Thyroid gland (tissue), 4 donors: Measurements from ENCODE around the gene IFI16.
"Not testable (repeated sequence)": the region's sequence is repeated elsewhere in the genome, so short reads cannot be mapped to it uniquely, and the experiment has no call there.

Experiments used
- CTCF ChIP-seq, 6 experiments: fragments of 200-600 bp in 3 of 6; fragments of 450-650 bp in 3 of 6; sonication (generic) in 3 of 6; IDR thresholded peaks; one replicate each; pipeline ENCODE4 v1.5.1; 2016 to 2019; ENCODE audit warnings: antibody characterized with exemption in 6 of 6, mild to moderate bottlenecking in 2 of 6, inconsistent platforms in 1 of 6, moderate library complexity in 1 of 6
- POLR2A ChIP-seq, 2 donors: fragments of 450-650 bp; IDR thresholded peaks; one replicate each; pipeline ENCODE4 v1.6.1; 2017; ENCODE audit warnings: antibody characterized with exemption in 2 of 2, mild to moderate bottlenecking in 2 of 2, moderate library complexity in 1 of 2

DNA sequence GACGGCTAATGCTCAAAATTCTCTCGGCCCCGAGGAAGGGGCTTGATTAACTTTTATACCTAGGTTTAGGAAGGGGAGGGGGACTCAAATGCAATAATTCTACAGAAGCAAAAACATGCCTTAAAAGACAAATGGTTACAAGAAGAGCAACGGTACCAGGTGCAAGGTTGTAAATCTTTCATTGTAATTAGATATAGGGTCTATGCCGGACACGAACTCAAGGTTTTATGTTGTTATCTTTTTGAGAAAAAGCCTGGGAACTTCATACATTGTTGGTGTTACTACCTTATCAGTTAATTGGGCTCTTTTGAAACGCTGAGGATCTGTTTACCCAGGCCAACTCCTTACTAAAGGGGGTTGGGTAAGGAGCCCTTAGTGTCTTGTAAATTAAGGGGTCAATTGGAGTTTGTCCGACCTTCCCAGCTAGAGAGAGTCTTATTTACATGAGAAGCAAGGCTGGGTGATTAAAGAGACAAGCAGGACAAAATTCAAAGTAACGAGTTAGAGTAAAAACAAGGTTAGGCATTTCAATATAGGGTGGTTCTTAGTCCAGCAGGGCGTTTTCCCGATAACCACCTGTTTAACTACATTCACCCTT lies 3.4 kb upstream of the IFI16 start:
- not testable (repeated sequence) for TF ChIP-seq CTCF, POLR2A (IDR thresholded peaks at IDR 0.05)
